ENCODE data around the gene TAF1A.

Gene TAF1A

DNA sequence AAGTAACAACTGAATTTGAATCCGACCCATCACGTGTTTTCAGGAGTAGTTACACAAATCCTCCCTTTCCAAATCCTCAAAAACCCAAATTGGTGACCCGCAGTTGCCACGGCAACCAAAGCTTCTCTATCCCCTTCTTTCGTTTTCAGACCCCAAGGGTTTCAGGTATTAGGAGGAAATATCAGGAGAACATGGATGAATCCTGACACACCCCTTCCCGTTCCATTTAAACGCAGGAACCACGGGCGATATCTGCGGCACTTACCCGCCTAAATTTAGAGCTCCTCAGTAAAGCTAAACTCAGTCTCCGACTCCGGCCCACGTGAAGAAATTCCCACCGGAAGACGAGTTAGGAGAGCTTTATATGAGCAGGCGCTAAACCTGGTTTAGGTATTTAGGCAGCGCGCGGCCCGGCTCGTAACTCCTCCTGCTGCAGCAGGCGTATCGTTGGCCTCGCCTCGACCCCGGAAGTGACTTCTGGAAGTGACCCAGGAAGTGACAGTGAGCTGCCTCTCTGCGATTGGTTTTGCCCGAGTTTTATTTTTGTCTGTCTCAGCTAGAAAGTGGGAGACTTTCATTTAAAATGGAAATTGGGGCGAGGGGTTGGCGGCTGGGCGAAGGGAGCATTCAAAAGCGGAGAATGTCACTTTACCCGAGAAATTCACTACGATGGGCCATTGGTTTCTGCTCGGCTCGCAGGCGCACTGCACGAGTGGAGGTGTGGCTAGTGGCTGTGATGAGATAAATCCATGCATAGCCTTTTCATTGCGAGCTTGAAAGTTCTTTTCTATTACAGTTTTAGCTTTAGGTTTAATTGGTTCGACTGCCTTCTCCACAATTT is at the start of gene TAF1A:
Gene TAF1A (minus strand): TSS at position 472 of the 841 bp plus-strand sequence.
- H3K27ac Mint-ChIP-seq = peak within 1 kb of the TSS; percentile 98
- TF ChIP-seq, protein P1, sequence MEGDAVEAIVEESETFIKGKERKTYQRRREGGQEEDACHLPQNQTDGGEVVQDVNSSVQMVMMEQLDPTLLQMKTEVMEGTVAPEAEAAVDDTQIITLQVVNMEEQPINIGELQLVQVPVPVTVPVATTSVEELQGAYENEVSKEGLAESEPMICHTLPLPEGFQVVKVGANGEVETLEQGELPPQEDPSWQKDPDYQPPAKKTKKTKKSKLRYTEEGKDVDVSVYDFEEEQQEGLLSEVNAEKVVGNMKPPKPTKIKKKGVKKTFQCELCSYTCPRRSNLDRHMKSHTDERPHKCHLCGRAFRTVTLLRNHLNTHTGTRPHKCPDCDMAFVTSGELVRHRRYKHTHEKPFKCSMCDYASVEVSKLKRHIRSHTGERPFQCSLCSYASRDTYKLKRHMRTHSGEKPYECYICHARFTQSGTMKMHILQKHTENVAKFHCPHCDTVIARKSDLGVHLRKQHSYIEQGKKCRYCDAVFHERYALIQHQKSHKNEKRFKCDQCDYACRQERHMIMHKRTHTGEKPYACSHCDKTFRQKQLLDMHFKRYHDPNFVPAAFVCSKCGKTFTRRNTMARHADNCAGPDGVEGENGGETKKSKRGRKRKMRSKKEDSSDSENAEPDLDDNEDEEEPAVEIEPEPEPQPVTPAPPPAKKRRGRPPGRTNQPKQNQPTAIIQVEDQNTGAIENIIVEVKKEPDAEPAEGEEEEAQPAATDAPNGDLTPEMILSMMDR (IDR thresholded peaks at IDR 0.05) = no peak
- peak within 1 kb of the TSS; percentile 96 for H3K4me3 Mint-ChIP-seq
- H3K9me3 Mint-ChIP-seq = peaks cover 8% of the 10 kb centered on the region
- peak; percentile 80 for DNase-seq
- peaks cover 15% of the 10 kb centered on the region for H3K27me3 Mint-ChIP-seq (ENCODE audit: low read depth, poor library complexity)
- peaks cover 38% of the 10 kb centered on the region for H3K36me3 Mint-ChIP-seq (ENCODE audit: low read depth)
- peaks cover 50% of the 10 kb centered on the region for H3K4me1 Mint-ChIP-seq

DNA sequence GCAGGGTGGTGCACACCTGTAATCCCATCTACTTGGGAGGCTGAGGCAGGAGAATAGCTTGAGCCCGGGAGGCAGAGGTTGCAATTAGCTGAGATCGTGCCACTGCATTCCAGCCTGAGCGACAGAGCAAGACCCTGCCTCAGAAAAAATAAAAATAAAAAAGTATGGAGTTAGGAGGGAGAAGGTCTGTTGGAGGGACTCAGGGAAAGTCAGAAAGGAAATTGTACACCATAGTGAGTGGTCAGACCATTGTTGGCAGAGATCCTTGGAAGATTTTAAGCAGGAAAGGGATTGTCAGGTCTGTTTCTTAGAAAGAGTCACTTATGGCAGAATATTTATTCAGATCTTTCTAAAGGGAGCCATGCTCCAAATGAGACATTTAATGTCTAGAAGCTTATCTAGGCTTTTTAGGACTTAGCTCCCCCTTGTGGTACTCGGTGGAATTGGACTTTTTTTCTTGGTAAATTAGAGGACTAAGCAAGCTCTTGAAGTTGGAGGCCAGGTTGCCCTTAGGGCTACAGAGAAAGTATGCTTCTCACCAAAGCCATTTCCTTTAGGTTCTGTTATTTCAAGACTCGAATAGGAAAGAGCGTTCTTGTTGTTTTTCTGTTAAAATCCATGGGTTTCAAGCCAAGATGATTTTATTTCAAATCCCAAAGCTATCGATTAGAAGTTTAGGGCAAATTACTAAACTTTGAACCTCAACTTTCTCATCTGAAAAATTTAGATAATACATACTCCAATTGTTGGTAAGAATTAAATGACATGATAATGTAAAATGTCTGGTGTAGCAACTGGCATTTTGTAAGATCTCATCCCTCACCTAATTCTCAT is 44.7 kb upstream of the TAF1A start:
- Mint-ChIP-seq H3K9me3 (no peaks in the 10 kb centered on the region), H3K4me1 (no peaks in the 10 kb centered on the region), H3K4me3 (no peak overlapping the region), H3K27me3 (ENCODE audit: low read depth, poor library complexity) (no peaks in the 10 kb centered on the region), H3K27ac (no peak overlapping the region), H3K36me3 (ENCODE audit: low read depth) (peaks cover 48% of the 10 kb centered on the region)
- TF ChIP-seq, protein P1 (IDR thresholded peaks at IDR 0.05) = peak; percentile 88
- peak; percentile 64 for DNase-seq

DNA sequence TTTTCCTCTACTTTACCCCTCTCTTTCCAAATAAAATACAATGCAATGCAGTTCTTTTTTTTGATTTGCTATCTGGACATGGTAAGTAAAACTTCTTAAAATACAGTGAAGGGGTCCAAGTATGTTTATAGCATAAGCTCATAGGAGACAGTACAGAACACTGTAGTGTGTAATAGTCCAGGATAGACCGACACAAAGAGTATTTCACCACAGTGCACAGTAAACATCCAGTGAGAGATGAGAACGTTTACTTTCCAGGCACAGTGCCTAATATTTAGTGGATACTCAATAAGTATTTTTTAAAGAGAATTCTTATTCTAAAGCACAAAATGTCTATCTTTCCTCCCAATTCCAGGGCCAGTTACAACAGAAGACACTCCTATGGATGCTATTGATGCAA is 43.0 kb upstream of the TAF1A start:
- Mint-ChIP-seq H3K36me3 (ENCODE audit: low read depth) (peaks cover 48% of the 10 kb centered on the region), H3K27ac (no peak overlapping the region)
- TF ChIP-seq, protein P1 (IDR thresholded peaks at IDR 0.05) = no peak

DNA sequence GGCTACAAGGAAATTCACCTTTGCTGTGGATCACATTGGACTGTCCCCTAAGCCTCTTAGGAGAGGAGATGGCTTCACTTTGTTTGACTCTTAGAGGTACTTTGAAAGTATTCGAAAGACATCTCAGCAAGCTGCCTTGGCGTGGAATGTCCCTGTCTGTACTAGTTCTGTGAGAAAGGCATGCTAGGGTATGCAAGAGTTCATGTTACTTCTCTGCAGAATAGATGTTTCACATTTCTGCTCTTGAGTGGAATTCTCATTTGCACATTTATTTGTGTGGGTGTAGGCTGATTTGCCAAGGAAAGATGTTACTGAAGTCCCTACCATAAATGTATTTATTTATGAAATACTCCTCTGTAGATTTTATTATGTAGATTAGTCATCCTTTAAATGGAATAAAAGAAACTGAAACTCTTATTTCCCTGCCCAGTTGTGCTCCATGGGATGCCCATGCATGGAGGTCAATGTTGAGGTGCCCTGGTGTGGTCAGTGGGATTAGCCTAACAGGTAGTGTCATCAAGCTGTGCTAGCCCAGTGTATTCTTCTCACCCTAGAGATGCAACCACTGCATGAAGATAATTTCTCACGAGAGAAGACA is 42.0 kb upstream of the TAF1A start:
- Mint-ChIP-seq H3K36me3 (ENCODE audit: low read depth) (peaks cover 50% of the 10 kb centered on the region), H3K4me1 (no peaks in the 10 kb centered on the region), H3K27me3 (ENCODE audit: low read depth, poor library complexity) (no peaks in the 10 kb centered on the region), H3K9me3 (no peaks in the 10 kb centered on the region), H3K27ac (no peak overlapping the region), H3K4me3 (no peak overlapping the region)
- TF ChIP-seq, protein P1 (IDR thresholded peaks at IDR 0.05) = no peak
- DNase-seq = no peak

More for the DNA sequence above, 43.0 kb upstream of the TAF1A start:
- H3K27me3 Mint-ChIP-seq (ENCODE audit: low read depth, poor library complexity) = no peaks in the 10 kb centered on the region
- no peaks in the 10 kb centered on the region for H3K4me1 Mint-ChIP-seq
- no peaks in the 10 kb centered on the region for H3K9me3 Mint-ChIP-seq
- H3K4me3 Mint-ChIP-seq = no peak overlapping the region
- no peak for DNase-seq

DNA sequence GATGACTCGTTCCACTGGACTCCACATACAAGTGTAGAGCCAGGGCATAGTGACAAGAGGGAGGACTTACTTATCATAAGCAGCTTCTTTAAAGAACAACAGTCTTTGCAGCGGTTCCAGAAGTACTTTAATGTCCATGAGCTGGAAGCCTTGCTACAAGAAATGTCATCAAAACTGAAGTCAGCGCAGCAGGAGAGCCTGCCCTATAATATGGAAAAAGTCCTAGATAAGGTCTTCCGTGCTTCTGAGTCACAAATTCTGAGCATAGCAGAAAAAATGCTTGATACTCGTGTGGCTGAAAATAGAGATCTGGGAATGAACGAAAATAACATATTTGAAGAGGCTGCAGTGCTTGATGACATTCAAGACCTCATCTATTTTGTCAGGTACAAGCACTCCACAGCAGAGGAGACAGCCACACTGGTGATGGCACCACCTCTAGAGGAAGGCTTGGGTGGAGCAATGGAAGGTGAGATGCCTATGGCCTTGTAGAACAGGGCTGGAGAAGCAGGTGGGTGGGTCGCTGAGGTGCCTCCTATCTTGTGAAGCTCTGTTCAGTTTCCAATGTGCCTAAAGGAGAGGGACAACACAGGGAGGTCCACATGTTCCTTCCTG is 40.3 kb upstream of the TAF1A start:
- H3K9me3 Mint-ChIP-seq = no peaks in the 10 kb centered on the region

More for the DNA sequence above, 40.3 kb upstream of the TAF1A start:
- no peak overlapping the region for H3K27ac Mint-ChIP-seq
- H3K27me3 Mint-ChIP-seq (ENCODE audit: low read depth, poor library complexity) = no peaks in the 10 kb centered on the region
- TF ChIP-seq, protein P1 (IDR thresholded peaks at IDR 0.05) = no peak
- no peak overlapping the region for H3K4me3 Mint-ChIP-seq
- no peak for DNase-seq
- H3K4me1 Mint-ChIP-seq = no peaks in the 10 kb centered on the region
- peaks cover 55% of the 10 kb centered on the region for H3K36me3 Mint-ChIP-seq (ENCODE audit: low read depth)

Data from nephron progenitor cell (in vitro differentiated cells).